22Rv1 (cell line): Measurements from ENCODE around the gene SERTAD1.
A peak's percentile ranks its signal among the peaks of the same experiment; 100 is the strongest.

Source experiments
- H3K27ac ChIP-seq: fragments of 450-650 bp; 2 replicates; pipeline ENCODE4 v1.5.1; 2017
- CTCF ChIP-seq: fragments of 450-650 bp; IDR thresholded peaks from 2 replicates; pipeline ENCODE4 v1.5.1; 2017; ENCODE audit warnings: mild to moderate bottlenecking
- ZFX ChIP-seq: fragments of 450-650 bp; IDR thresholded peaks from 2 replicates; pipeline ENCODE4 v1.6.1; 2017; ENCODE audit warnings: antibody characterized with exemption, borderline replicate concordance

Gene SERTAD1

GRCh38 chr19:40466219-40466984 is 40.6 kb upstream of the SERTAD1 start:
- H3K27ac ChIP-seq = peak overlapping the region; percentile 77
- TF ChIP-seq CTCF = no peak
- no peak for TF ChIP-seq ZFX

DNA sequence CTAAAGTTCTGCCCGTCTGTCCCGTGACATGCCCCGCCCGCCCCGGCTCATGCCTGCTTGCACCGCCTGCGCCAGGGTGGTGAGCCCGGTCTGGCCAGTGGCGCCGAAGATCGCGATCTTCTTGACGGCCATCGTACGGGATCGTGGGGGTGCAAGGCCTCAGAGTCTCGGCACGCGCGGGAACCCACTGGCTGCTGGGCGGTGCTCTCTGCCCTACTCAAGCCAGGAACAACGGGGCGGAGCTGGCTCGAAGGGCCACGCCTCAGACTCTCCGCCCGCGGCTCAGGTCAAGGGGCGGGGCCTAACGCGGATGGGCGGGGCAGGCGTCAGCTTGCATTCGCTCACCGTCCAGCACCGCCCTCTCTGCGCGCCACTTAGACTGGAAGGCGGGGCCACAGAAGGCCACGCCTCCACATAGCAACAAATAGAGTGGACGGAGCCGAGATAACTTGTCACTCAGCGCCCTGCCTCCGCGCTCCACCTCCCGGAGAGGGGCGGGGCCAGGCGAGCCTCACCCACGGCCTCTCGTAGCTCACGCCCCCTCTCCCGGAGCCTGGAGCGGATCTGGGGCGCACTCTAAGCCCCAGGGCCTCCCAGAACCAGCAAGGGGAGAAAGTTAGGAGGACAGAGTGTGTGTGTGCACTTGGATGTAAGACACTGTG is 39.9 kb upstream of the SERTAD1 start, which contains the start of gene BLVRB:
Gene BLVRB, minus strand, starts transcription at position 189 of the 662 bp plus-strand sequence. Its CDS starts 57 bp downstream, at position 132.
- H3K27ac ChIP-seq = peak within 1 kb of the TSS; percentile 77
- TF ChIP-seq ZFX = no peak
- TF ChIP-seq CTCF = no peak

GRCh38 chr19:40465025-40465556 is 39.3 kb upstream of the SERTAD1 start:
- peak overlapping the region; percentile 77 for H3K27ac ChIP-seq

DNA sequence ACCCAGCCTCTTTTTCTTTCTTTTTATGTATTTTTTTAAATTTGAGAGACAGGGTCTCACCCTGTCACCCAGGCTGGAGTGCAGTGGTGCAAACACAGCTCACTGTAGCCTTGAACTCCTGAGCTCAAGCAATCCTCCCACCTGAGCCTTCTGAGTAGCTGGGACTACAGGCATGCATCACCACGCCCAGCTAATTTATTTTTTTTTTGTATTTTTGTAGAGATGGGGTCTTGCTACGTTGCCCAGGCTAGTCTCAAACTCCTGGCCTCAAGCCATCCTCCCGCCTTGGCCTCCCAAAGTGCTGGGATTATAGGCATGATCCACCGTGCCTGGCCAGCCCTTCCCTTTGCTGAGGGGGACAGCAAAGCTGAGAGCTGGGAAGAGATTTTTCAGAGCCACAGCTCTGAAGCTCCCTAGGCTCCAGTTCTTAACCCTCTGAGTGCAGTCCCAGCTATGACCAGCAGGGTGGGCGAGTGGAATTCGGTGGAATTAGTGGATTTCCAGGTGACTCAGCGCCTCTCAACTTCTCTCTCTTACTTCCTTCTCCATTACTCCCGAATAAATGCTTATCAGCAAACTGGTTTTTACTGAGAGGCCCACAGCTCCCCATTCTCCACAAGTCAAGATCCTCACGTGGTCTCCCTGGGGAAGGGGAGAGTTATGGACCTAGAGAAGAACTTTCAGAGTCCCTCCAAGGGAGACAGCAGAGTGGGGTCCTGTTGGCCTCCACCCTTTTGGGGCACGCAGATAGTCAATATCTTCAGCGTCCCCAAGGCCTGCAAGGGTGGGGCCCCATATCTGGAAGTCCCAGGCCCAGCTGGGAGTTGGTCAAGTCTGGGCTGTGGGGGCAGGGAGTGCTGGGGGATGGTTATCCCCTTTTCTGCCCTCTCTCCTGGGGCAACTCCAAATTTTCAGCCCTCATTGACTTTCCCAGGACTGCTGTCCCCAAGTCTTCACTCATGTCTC is 38.5 kb upstream of the SERTAD1 start:
- peak overlapping the region; percentile 77 for H3K27ac ChIP-seq
- TF ChIP-seq CTCF (peak; percentile 85), ZFX (no peak)

More at GRCh38 chr19:40465025-40465556, 39.3 kb upstream of the SERTAD1 start:
- TF ChIP-seq CTCF = no peak
- TF ChIP-seq ZFX = no peak

DNA sequence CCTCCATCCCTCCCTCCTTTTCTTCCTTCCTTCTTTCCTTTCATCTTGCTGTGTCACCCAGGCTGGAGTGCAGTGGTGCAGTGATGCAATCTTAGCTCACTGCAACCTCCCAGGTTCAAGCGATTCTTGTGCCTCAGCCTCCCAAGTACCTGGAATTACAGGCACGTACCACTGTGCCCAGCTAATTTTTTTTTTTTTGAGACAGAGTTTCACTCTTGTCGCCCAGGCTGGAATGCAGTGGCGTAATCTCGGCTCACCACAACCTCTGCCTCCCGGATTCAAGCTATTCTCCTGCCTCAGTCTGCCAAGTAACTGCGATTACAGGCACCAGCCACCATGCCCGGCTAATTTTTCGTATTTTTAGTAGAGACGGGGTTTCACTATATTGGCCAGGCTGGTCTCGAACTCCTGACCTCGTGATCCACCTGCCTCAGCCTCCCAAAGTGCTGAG is 37.8 kb upstream of the SERTAD1 start:
- peak overlapping the region; percentile 77 for H3K27ac ChIP-seq

DNA sequence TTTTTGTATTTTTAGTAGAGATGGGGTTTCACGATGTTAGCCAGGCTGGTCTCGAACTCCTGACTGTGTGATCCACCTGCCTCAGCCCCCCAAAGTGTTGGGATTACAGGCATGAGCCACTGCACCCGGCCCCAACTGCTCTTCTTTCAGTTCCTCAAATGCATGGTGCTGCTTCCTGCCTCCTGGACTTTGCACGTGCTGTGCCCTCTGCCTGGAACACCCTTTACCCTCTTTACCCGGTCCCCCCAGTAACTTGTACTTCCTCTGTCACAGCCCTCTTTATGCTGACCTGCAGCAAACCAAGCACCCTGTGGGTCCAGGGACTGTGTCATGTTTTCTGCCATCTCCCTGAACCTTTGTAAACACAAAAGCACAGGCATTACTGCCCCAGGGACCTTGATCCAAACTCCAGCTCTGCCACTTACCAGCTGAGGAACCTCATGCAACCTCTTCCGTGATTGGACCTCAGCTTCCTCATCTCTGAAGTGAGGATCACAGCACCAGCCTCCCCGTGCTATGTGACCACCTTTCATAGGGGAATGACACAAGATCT is 36.0 kb upstream of the SERTAD1 start:
- TF ChIP-seq CTCF = no peak
- TF ChIP-seq ZFX = no peak

DNA sequence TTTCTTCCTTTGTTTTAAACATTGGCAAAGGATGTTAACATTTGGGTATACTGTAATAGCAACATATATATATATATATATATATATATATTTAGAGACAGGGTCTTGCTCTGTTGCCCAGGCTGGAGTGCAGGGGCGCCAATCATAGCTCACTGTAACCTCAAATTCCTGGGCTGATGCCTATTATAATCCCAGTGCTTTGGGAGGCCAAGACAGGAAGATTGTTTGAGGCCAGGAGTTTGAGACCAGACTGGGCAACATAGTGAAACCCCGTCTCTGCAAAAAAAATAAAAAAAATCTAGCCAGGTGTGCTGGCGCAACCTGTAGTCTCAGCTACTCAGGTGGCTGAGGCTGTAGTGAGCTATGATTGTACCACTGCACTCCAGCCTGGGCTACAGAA is 34.4 kb upstream of the SERTAD1 start:
- no peak overlapping the region for H3K27ac ChIP-seq
- TF ChIP-seq ZFX (no peak), CTCF (no peak)

More for the DNA sequence above, 36.0 kb upstream of the SERTAD1 start:
- peak overlapping the region; percentile 25 for H3K27ac ChIP-seq
